T-cell (primary cell): ENCODE results near the gene TOP1. TPM values are rescaled to one million over a fixed set of nuclear protein-coding genes. Genes with fewer than 3 reads are reported as not detected.

Experiments used
- ATAC-seq, 4 experiments: fragments of 200-7000 bp in 3 of 4; fragments of 150-1000 bp in 1 of 4; cut with Tn5 transposase; replicated peaks in 1 of 4; 1 replicate in 3 of 4; 2 replicates in 1 of 4; pipeline ENCODE4 v1.10.0; 2021; ENCODE audit warnings: moderate library complexity in 3 of 4, mild to moderate bottlenecking in 2 of 4, moderate number of reproducible peaks in 1 of 4
- CTCF ChIA-PET, 2 donors: fragments of 300-600 bp; sonication (Branson Sonifier 250); formaldehyde crosslinking; loops; one replicate each; lab custom pipeline; 2022; ENCODE audit warnings: antibody characterized with exemption in 2 of 2; lab: Charles Lee
- POLR2A ChIA-PET, 2 donors: fragments of 300-600 bp; sonication (Branson Sonifier 250); formaldehyde crosslinking; loops; one replicate each; lab custom pipeline; 2022; ENCODE audit warnings: antibody characterized with exemption in 2 of 2; lab: Charles Lee
- DNase-seq, 35 experiments: peaks; one replicate each; pipeline versions ENCODE4 v3.0.0 to v3.0.0-alpha.2; 2013 to 2023
- H3K27ac ChIP-seq: one replicate; pipeline ENCODE4 v1.5.1; 2013; ENCODE audit warnings: low read length
- H3K27me3 ChIP-seq, 2 experiments: replicated peaks in 1 of 2; 1 replicate in 1 of 2; 2 replicates in 1 of 2; pipeline versions ENCODE4 v1.6.1 to v1.7.0; 2013; ENCODE audit warnings: low read length in 1 of 2, mixed read lengths in 1 of 2; ENCODE audit not compliant: control insufficient read depth in 2 of 2, insufficient read depth in 2 of 2; ENCODE audit errors: extremely low read depth in 1 of 2
- H3K36me3 ChIP-seq, 2 donors: 1 replicate in 1 of 2; 2 replicates in 1 of 2; pipeline versions ENCODE4 v1.6.1 to v1.7.0; 2013; ENCODE audit warnings: low read length in 1 of 2; ENCODE audit not compliant: control insufficient read depth in 2 of 2, insufficient read depth in 1 of 2; ENCODE audit errors: extremely low read depth in 1 of 2
- H3K4me1 ChIP-seq, 2 experiments: 1 replicate in 1 of 2; 2 replicates in 1 of 2; pipeline versions ENCODE4 v1.6.1 to v1.7.0; 2013; ENCODE audit warnings: low read length in 2 of 2, mixed read lengths in 1 of 2; ENCODE audit not compliant: insufficient read depth in 2 of 2, control insufficient read depth in 1 of 2; ENCODE audit errors: extremely low read depth in 1 of 2
- H3K4me3 ChIP-seq, 2 donors: 1 replicate in 1 of 2; 2 replicates in 1 of 2; pipeline versions ENCODE4 v1.5.1 to v1.7.0; 2013; ENCODE audit warnings: mild to moderate bottlenecking in 2 of 2, low read length in 1 of 2, moderate library complexity in 1 of 2; ENCODE audit not compliant: control insufficient read depth in 1 of 2; ENCODE audit errors: extremely low read depth in 1 of 2
- H3K9me3 ChIP-seq: 2 replicates; pipeline ENCODE4 v1.7.0; 2013
- H3K27ac Mint-ChIP-seq, 2 donors: one replicate each; pipeline ENCODE4 v1.8.0; 2020 to 2021; ENCODE audit warnings: mild to moderate bottlenecking in 2 of 2, mixed read lengths in 2 of 2
- H3K27me3 Mint-ChIP-seq, 2 donors: one replicate each; pipeline ENCODE4 v1.8.0; 2021 to 2022; ENCODE audit warnings: mixed read lengths in 2 of 2
- H3K36me3 Mint-ChIP-seq: one replicate; pipeline ENCODE4 v1.8.0; 2021; ENCODE audit warnings: mixed read lengths
- H3K4me1 Mint-ChIP-seq, 3 donors: one replicate each; pipeline ENCODE4 v1.8.0; 2020 to 2022; ENCODE audit warnings: mixed read lengths in 3 of 3, mild to moderate bottlenecking in 1 of 3
- H3K4me3 Mint-ChIP-seq, 3 donors: one replicate each; pipeline ENCODE4 v1.8.0; 2020 to 2022; ENCODE audit warnings: mild to moderate bottlenecking in 3 of 3, mixed read lengths in 3 of 3, moderate library complexity in 3 of 3
- H3K9me3 Mint-ChIP-seq, 3 donors: one replicate each; pipeline ENCODE4 v1.8.0; 2020 to 2022; ENCODE audit warnings: mixed read lengths in 3 of 3
- WGBS: methylation state at CpG from one replicate; pipeline ENCODE4 v1.1.5; 2013; ENCODE audit warnings: missing lambda C conversion rate; ENCODE audit not compliant: insufficient coverage; 5-methylcytosine and 5-hydroxymethylcytosine counted together
- total RNA-seq, 35 experiments: library from RNA in 6 of 35; stranded (reverse) in 6 of 35; fragments of 120-200 nt in 1 of 35; gene quantifications; one replicate each; pipeline versions ENCODE4 v1.2.1 to v1.2.4 and lab custom pipeline; 2013 to 2026

The TOP1 gene
- total RNA-seq, 5 donors from 2014 or later (not counting 1 experiment from before 2014, with no cell fraction given) = 30.2 to 41.2 (median 38.1) TPM

DNA sequence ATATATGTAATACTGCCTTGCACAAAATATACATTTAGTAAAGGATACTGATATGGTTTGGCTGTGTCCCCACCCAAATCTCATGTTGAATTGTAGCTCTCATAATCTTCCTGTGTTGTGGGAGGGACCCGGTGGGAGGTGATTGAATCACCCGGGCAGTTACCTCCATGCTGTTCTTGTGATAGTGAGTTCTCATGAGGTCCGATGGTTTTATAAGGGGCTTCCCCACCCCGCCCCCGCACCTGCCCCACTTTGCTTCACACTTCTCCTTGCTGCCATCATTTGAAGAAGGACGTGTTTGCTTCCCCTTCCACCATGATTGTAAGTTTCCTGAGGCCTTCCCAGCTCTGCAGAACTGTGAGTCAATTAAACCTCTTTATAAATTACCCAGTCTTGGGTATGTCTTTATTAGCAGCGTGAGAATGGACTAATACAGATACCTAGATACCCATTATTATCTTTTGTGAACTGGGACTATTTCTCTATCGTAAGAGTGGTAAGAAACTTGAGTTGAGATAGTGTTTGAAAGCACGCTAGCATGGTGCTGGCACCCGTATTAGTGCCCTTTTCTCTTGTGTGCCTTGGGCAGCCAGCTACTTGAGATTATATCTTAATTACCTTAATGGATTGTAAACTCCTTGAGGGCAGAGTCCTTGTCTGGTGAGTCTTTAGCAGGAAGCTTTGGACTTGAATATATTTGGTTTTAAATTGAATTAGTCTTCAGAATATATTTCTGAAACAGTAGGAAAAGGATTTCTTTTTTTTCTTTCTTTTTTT lies 25.6 kb downstream of the TOP1 start:
- H3K27me3 ChIP-seq = no peaks in the 10 kb centered on the region
- Mint-ChIP-seq H3K36me3 (peaks cover 15% of the 10 kb centered on the region), H3K4me3 (peak overlapping the region in 1 of 3 donors; percentile 38), H3K9me3 (no peaks in the 10 kb centered on the region), H3K27me3 (no peaks in the 10 kb centered on the region), H3K27ac (no peak overlapping the region), H3K4me1 (peaks cover 81 to 90% (median 86%) of the 10 kb centered on the region in 3 donors)
- H3K9me3 ChIP-seq = no peaks in the 10 kb centered on the region
- 95% methylated on average over 3 of the region's 10 CpGs for WGBS
- H3K27ac ChIP-seq = no peak overlapping the region
- no peak overlapping the region for H3K4me3 ChIP-seq
- ChIA-PET POLR2A (interaction anchor here in 1 of 2 donors (0.8 kb wide), 1 partner anchor 22 kb away, joined by 3 read pairs; no protein-coding TSS in a partner anchor), CTCF (no interaction called here)
- ATAC-seq (no peak), DNase-seq (no peak)
- no peaks in the 10 kb centered on the region for H3K36me3 ChIP-seq
- H3K4me1 ChIP-seq = peaks cover 20 to 34% of the 10 kb centered on the region in 2 experiments

DNA sequence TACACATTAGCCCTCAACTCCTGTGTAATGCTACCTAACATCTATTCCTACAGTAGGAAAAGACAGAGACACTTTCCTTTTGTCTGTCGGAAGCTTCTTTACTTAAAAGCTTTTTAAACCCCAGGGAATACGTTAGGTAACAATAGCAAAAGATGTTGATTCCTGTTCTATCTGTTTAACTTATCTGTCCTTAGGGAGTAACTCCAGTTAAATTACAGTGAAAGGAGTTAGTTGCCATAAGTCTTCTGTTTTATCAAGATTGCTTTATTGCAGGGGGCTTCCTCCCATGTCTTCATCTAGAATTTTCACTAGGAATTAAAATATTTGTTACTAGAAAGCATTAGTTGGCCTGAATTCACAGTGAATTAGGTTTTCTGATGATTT lies 26.2 kb downstream of the TOP1 start:
- peaks cover 75 to 89% (median 85%) of the 10 kb centered on the region in 3 donors for H3K4me1 Mint-ChIP-seq
- no peaks in the 10 kb centered on the region for H3K9me3 Mint-ChIP-seq
- H3K36me3 Mint-ChIP-seq = peaks cover 15% of the 10 kb centered on the region
- ChIA-PET POLR2A (no interaction called here), CTCF (no interaction called here)
- Histone ChIP-seq H3K27ac (no peak overlapping the region), H3K36me3 (no peaks in the 10 kb centered on the region), H3K4me1 (peaks cover 15 to 29% of the 10 kb centered on the region in 2 experiments), H3K4me3 (no peak overlapping the region), H3K9me3 (no peaks in the 10 kb centered on the region), H3K27me3 (no peaks in the 10 kb centered on the region)
- WGBS = no CpG with 5 or more reads among the region's 2 CpGs
- DNase-seq = no peak
- H3K27me3 Mint-ChIP-seq = no peaks in the 10 kb centered on the region
- H3K27ac Mint-ChIP-seq = peak overlapping the region in 1 of 2 donors; percentile 22
- no peak for ATAC-seq
- no peak overlapping the region for H3K4me3 Mint-ChIP-seq

DNA sequence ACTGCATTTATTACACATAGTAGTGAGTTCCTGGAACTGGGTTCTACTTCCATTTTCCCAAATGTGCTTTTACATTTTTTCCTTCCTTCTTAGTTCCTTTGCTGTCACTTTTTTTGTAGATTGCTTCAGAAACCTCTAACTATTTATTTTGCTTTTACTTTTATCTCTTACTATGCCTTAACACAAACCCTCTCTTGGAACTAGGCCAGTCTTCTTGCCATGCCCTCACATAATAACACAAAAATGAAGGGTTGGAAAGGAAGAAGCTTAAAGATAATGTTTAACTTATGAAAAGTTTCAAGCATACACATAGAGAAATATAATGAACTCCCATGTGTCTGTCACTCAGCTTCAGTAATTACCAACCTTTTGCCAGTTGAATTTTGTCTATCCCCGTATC lies 27.1 kb downstream of the TOP1 start:
- ChIA-PET POLR2A (no interaction called here), CTCF (no interaction called here)
- ATAC-seq = no peak
- no CpG with 5 or more reads among the region's 1 CpG for WGBS
- no peak for DNase-seq
- peaks cover 8 to 24% of the 10 kb centered on the region in 2 experiments for H3K4me1 ChIP-seq
- H3K4me3 ChIP-seq = no peak overlapping the region
- Mint-ChIP-seq H3K4me3 (no peak overlapping the region), H3K27me3 (no peaks in the 10 kb centered on the region), H3K9me3 (no peaks in the 10 kb centered on the region), H3K4me1 (peaks cover 67 to 86% (median 80%) of the 10 kb centered on the region in 3 donors), H3K27ac (no peak overlapping the region), H3K36me3 (peaks cover 19% of the 10 kb centered on the region)
- H3K27me3 ChIP-seq = no peaks in the 10 kb centered on the region
- no peaks in the 10 kb centered on the region for H3K9me3 ChIP-seq
- H3K36me3 ChIP-seq = no peaks in the 10 kb centered on the region
- H3K27ac ChIP-seq = no peak overlapping the region

DNA sequence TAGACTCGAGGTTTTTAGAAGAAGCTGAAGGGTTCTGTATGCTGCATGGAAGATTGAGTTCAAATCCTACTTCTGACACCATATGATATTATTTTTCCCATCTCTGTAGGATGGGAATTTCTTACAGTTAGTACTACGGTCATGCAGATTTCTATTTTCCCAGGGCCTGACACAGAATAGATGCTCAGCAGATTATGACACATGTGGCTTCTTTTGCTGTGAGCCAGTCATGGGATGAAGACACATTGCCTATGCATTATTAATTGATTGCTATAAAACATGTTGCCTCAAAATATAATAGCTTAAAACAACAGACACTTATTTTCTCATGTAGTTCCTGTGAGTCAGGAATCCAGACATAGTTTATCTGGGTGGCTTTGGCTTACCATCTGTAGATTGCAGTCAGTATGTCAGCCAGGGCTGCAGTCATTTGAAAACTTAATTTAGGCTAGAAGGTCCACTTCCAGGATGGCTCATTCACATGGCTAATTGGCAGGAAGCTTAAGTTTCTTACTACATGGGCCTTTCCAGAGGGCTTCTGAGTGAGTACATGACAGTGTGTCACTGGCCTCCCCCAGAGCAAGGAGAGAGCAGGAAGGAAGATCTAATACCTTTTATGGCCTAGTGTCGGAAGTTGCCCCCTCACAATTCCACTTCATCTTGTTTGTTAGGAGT lies 29.5 kb downstream of the TOP1 start:
- Histone ChIP-seq H3K27me3 (no peaks in the 10 kb centered on the region), H3K9me3 (no peaks in the 10 kb centered on the region), H3K4me1 (peaks cover under 1 to 6% of the 10 kb centered on the region in 2 experiments), H3K4me3 (no peak overlapping the region), H3K36me3 (peaks cover 0 to 15% of the 10 kb centered on the region in 2 donors), H3K27ac (no peak overlapping the region)
- ChIA-PET CTCF (interaction anchor here in 1 of 2 donors (0.7 to 1.1 kb wide), 2 partner anchors 37 to 70 kb away, joined by 3 read pairs; no protein-coding TSS in a partner anchor), POLR2A (interaction anchor here in 1 of 2 donors (0.5 to 1.1 kb wide), 5 partner anchors 10 to 257 kb away, joined by 3 to 8 read pairs (median 6); no protein-coding TSS in a partner anchor)
- H3K4me1 Mint-ChIP-seq = peaks cover 57 to 74% (median 68%) of the 10 kb centered on the region in 3 donors
- no CpG with 5 or more reads among the region's 3 CpGs for WGBS
- H3K9me3 Mint-ChIP-seq = no peaks in the 10 kb centered on the region
- no peak for DNase-seq
- H3K27ac Mint-ChIP-seq = no peak overlapping the region
- H3K27me3 Mint-ChIP-seq = no peaks in the 10 kb centered on the region
- no peak overlapping the region for H3K4me3 Mint-ChIP-seq
- ATAC-seq = no peak
- H3K36me3 Mint-ChIP-seq = peaks cover 36% of the 10 kb centered on the region

DNA sequence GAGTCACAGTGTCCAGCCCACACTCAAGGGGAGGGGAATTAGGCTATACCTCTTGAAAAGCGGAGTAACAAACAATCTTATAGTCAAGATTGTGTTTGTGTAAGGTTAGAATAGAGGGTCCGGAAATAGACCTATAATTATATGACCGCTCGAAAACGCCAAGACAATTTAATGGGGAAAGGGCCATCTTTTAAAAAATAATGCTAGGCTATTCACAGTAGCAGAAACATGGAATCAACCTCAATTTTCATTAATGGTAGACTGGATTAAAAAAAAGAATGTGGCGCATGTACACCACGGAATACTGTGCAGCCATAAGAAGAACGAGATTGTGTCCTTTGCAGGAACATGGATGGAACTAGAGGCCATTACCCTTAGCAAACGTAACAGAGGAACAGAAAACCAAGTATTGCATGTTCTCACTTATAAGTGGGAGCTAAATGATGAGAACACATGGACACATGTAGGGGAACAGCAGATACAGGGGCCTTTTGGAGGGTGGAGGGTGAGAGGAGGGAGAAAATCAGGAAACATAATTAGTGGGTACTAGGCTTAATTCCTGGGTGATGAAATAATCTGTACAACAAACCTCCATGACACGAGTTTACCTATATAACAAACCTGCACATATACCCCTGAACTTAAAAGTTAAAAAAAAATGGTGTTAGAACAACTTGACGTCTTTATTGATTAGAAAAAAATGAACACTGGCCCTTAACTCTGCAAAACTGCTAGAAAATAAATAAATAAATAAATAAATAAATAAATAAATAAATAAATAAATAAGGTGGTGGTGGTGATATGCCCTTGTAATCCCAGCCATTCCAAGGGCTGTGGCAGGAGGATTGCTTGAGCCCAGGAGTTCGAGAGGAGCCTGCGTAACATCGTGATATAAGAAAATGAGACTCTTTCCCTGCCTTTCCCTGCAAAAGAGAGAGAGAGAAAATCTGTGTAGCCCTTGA lies 30.3 kb downstream of the TOP1 start:
- peaks cover 57 to 74% (median 68%) of the 10 kb centered on the region in 3 donors for H3K4me1 Mint-ChIP-seq
- Histone ChIP-seq H3K36me3 (peaks cover 0 to 17% of the 10 kb centered on the region in 2 donors), H3K9me3 (no peaks in the 10 kb centered on the region), H3K4me1 (peaks cover 0 to 6% of the 10 kb centered on the region in 2 experiments), H3K27ac (no peak overlapping the region), H3K27me3 (no peaks in the 10 kb centered on the region), H3K4me3 (no peak overlapping the region)
- H3K4me3 Mint-ChIP-seq = no peak overlapping the region
- 100% methylated on average over 3 of the region's 14 CpGs for WGBS
- ChIA-PET CTCF (interaction anchor here in 1 of 2 donors (1.0 kb wide), 1 partner anchor 37 kb away, joined by 3 read pairs; no protein-coding TSS in a partner anchor), POLR2A (interaction anchor here in 1 of 2 donors (0.6 kb wide), 1 partner anchor 14 kb away, joined by 7 read pairs; no protein-coding TSS in a partner anchor)
- no peak for ATAC-seq
- no peak for DNase-seq
- H3K27ac Mint-ChIP-seq = no peak overlapping the region
- H3K9me3 Mint-ChIP-seq = no peaks in the 10 kb centered on the region
- H3K36me3 Mint-ChIP-seq = peaks cover 41% of the 10 kb centered on the region
- H3K27me3 Mint-ChIP-seq = no peaks in the 10 kb centered on the region
